Testis (tissue), 2 donors: ENCODE results near the gene PROCR.

Experiments used
- CTCF ChIP-seq, 3 experiments: fragments of 450-650 bp in 2 of 3; fragments of 200-600 bp in 1 of 3; sonication (generic) in 1 of 3; IDR thresholded peaks; one replicate each; pipeline ENCODE4 v1.5.1; 2016 to 2019; ENCODE audit warnings: antibody characterized with exemption in 3 of 3, mild to moderate bottlenecking in 2 of 3, moderate library complexity in 1 of 3
- POLR2A ChIP-seq: fragments of 450-650 bp; IDR thresholded peaks from one replicate; pipeline ENCODE4 v1.6.1; 2017; ENCODE audit warnings: antibody characterized with exemption, mild to moderate bottlenecking, moderate library complexity

- TF ChIP-seq CTCF (IDR thresholded peaks at IDR 0.05), result no peak
- TF ChIP-seq POLR2A, result no peak
Observed at GRCh38 chr20:35187584-35188190, 15.8 kb downstream of the PROCR start.
